ENCODE data around the gene KLHL6. TPM values are rescaled to one million over a fixed set of nuclear protein-coding genes. Genes with fewer than 3 reads are reported as not detected.

Gene KLHL6
- total and polyA plus RNA-seq, 10 of the 15 experiments (the other 5 are each of a cell fraction or from before 2014, with no cell fraction given) = 4.0 to 91.8 (median 24.4) TPM

DNA sequence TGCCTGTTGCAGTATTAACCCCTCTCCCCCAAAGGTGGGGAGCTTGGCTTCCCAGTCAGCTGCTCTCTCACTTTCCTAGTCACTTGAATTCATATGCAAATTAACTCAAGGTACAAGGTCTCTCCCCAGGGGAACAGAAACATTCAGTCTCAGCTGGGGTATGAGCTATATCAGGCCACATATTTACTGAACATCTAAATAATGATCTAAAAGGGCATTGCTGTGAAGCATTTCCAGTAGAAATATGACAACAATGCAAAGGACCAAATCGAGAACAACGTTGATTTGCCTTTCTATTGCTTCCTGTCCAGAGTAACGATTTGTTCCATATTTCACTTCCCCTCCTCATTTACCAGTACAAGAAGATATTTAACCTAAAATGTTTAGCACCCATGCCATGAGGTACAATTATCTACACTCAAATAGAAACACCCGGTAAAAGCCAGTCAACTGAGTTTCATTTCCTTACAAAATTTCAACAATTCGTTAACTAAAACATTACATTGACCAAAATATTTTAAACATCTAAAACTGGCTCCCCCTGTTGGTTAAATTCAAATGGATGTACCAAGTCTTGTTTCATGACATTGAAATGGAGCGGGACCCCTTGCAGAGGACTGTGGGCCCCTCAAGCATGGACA lies 36.5 kb upstream of the KLHL6 start (continued):
- TF ChIP-seq E4F1 (IDR thresholded peaks at IDR 0.05; ENCODE audit: borderline replicate concordance, partially characterized antibody) (no peak), SMARCA5 (IDR thresholded peaks at IDR 0.05) (no peak), ZNF384 (IDR thresholded peaks at IDR 0.05; ENCODE audit: borderline replicate concordance, low read depth, low read length) (no peak), NFXL1 (IDR thresholded peaks at IDR 0.05; ENCODE audit: borderline replicate concordance) (no peak), JUNB (IDR thresholded peaks at IDR 0.05) (peak; percentile 75), TCF3 (IDR thresholded peaks at IDR 0.05; ENCODE audit: borderline replicate concordance, insufficient read depth, low read depth, low read length) (no peak), HDAC2 (IDR thresholded peaks at IDR 0.05) (no peak), TARDBP (IDR thresholded peaks at IDR 0.05; ENCODE audit: borderline replicate concordance) (no peak), PAX5 (IDR thresholded peaks at IDR 0.05; ENCODE audit: borderline replicate concordance, low read depth, low read length) (peak; percentile 50; the same call in 1 of the 2 replicates), NRF1 (conservative IDR thresholded peaks at IDR 0.05; ENCODE audit: low read depth, low read length) (no peak), RAD51 (IDR thresholded peaks at IDR 0.05) (peak; percentile 56; the same call in 1 of the 2 replicates), FOXK2 (IDR thresholded peaks at IDR 0.05) (no peak), BRCA1 (IDR thresholded peaks at IDR 0.05; ENCODE audit: low read depth, low read length) (no peak), ZNF687 (IDR thresholded peaks at IDR 0.05) (peak; percentile 41; the same call in 1 of the 2 replicates), GATAD2B (conservative IDR thresholded peaks at IDR 0.05; ENCODE audit: low read depth) (no peak), ATF3 (IDR thresholded peaks at IDR 0.05; ENCODE audit: borderline replicate concordance, extremely low read depth, low read depth, low read length) (no peak), TAF1 (IDR thresholded peaks at IDR 0.05; ENCODE audit: borderline replicate concordance, low read depth, low read length) (0 out of 2 replicates have a peak, but pooled peaks have one; percentile 5)
- TF ChIP-seq, protein P1, sequence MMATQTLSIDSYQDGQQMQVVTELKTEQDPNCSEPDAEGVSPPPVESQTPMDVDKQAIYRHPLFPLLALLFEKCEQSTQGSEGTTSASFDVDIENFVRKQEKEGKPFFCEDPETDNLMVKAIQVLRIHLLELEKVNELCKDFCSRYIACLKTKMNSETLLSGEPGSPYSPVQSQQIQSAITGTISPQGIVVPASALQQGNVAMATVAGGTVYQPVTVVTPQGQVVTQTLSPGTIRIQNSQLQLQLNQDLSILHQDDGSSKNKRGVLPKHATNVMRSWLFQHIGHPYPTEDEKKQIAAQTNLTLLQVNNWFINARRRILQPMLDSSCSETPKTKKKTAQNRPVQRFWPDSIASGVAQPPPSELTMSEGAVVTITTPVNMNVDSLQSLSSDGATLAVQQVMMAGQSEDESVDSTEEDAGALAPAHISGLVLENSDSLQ (IDR thresholded peaks at IDR 0.05) = no peak
- TF ChIP-seq, protein P2, sequence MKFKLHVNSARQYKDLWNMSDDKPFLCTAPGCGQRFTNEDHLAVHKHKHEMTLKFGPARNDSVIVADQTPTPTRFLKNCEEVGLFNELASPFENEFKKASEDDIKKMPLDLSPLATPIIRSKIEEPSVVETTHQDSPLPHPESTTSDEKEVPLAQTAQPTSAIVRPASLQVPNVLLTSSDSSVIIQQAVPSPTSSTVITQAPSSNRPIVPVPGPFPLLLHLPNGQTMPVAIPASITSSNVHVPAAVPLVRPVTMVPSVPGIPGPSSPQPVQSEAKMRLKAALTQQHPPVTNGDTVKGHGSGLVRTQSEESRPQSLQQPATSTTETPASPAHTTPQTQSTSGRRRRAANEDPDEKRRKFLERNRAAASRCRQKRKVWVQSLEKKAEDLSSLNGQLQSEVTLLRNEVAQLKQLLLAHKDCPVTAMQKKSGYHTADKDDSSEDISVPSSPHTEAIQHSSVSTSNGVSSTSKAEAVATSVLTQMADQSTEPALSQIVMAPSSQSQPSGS (IDR thresholded peaks at IDR 0.05; ENCODE audit: low read length) = peak; percentile 93
- TF ChIP-seq, protein P3, sequence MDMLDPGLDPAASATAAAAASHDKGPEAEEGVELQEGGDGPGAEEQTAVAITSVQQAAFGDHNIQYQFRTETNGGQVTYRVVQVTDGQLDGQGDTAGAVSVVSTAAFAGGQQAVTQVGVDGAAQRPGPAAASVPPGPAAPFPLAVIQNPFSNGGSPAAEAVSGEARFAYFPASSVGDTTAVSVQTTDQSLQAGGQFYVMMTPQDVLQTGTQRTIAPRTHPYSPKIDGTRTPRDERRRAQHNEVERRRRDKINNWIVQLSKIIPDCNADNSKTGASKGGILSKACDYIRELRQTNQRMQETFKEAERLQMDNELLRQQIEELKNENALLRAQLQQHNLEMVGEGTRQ (IDR thresholded peaks at IDR 0.05; ENCODE audit: borderline replicate concordance, low read depth, low read length) = no peak
